Psoas muscle (tissue), 8 donors: ENCODE results near the gene CYP2F1. TPM values are rescaled to one million over a fixed set of nuclear protein-coding genes. Genes with fewer than 3 reads are reported as not detected.

Experiments used
- ATAC-seq, 4 donors: fragments of 200-7000 bp; cut with Tn5 transposase; one replicate each; pipeline ENCODE4 v1.9.1; 2020; ENCODE audit warnings: moderate library complexity in 3 of 4, mild to moderate bottlenecking in 2 of 4
- DNase-seq, 2 donors: peaks; one replicate each; pipeline ENCODE4 v3.0.0-alpha.2; 2020
- H3K27ac ChIP-seq: fragments of 200-600 bp; one replicate; pipeline ENCODE4 v1.8.0; 2022
- H3K27me3 ChIP-seq, 3 donors: fragments of 200-600 bp in 1 of 3; one replicate each; pipeline versions ENCODE4 v1.6.1 to v1.8.0; 2013 to 2022; ENCODE audit warnings: low read length in 2 of 3, mild to moderate bottlenecking in 2 of 3, moderate library complexity in 1 of 3; ENCODE audit not compliant: insufficient read depth in 3 of 3
- H3K36me3 ChIP-seq, 2 donors: fragments of 200-600 bp in 1 of 2; one replicate each; pipeline versions ENCODE4 v1.6.1 to v1.8.0; 2013 to 2022; ENCODE audit warnings: low read depth in 1 of 2, mild to moderate bottlenecking in 1 of 2, moderate library complexity in 1 of 2; ENCODE audit not compliant: insufficient read depth in 1 of 2
- H3K4me1 ChIP-seq: fragments of 200-600 bp; one replicate; pipeline ENCODE4 v1.8.0; 2022
- H3K4me3 ChIP-seq: fragments of 200-600 bp; one replicate; pipeline ENCODE4 v1.8.0; 2022; ENCODE audit warnings: mild to moderate bottlenecking
- H3K9me3 ChIP-seq: fragments of 200-600 bp; one replicate; pipeline ENCODE4 v1.8.0; 2022
- CTCF ChIP-seq: fragments of 200-600 bp; IDR thresholded peaks from one replicate; pipeline ENCODE4 v1.8.0; 2022; ENCODE audit warnings: antibody characterized with exemption
- whole genome bisulfite sequencing, 3 donors: extraction: QIAGEN DNeasy Blood & Tissue Kit; methylation state at CpG; one replicate each; pipeline versions ENCODE4 v1.1.6 to v1.1.7; 2013; 5-methylcytosine and 5-hydroxymethylcytosine counted together
- intact Hi-C, 2 donors: fragments of 100-400 bp; cut with DNase I; formaldehyde crosslinking; loops; one replicate each; pipeline versions ENCODE4 v1.11.0 to v1.14.2; 2022
- polyA plus RNA-seq, 3 donors: library from polyadenylated mRNA; stranded (reverse); fragments of 200-250 nt; gene quantifications; one replicate each; pipeline ENCODE4 v1.2.3, GENCODE V29; 2013
- total RNA-seq, 4 donors: library from RNA; stranded (reverse); fragmentation: NEBNext Ultra II Directional in 2 of 4; extraction: Animal tissue kit (Norgen Biotek cat#: 25700) in 2 of 4; gene quantifications; one replicate each; pipeline versions ENCODE4 v1.2.1 to v1.2.4, GENCODE V29; 2021 to 2023
- donor health status: healthy with polysubstance abuse.
- donor health status: DM: no; HTN: no; CAD: no; lungs with moderate emphysema.
- donor health status: Bipolar disorder and iron deficiency.
- donor health status: healthy.
- donor health status: DM: yes; HTN: yes; CAD: no.
- donor health status: DM: no; HTN: no; CAD: no.
- donor health status: DM: no; HTN: no; CAD: no.
- donor health status: DM: yes; HTN: yes; CAD: no.

Gene CYP2F1
- total and polyA plus RNA-seq, 7 donors = not detected

GRCh38 chr19:41156207-41156606 lies 42.0 kb downstream of the CYP2F1 start:
- 60 to 81% (median 76%) methylated on average over 2 of the region's 2 CpGs for WGBS, 3 donors
- no peaks in the 10 kb centered on the region for H3K4me1 ChIP-seq
- no peak overlapping the region for H3K4me3 ChIP-seq
- intact Hi-C loops = no loop called here
- TF ChIP-seq CTCF = no peak
- ATAC-seq = no peak
- H3K9me3 ChIP-seq = no peaks in the 10 kb centered on the region
- no peaks in the 10 kb centered on the region for H3K27me3 ChIP-seq
- H3K36me3 ChIP-seq = no peaks in the 10 kb centered on the region
- no peak for DNase-seq
- H3K27ac ChIP-seq = no peak overlapping the region

DNA sequence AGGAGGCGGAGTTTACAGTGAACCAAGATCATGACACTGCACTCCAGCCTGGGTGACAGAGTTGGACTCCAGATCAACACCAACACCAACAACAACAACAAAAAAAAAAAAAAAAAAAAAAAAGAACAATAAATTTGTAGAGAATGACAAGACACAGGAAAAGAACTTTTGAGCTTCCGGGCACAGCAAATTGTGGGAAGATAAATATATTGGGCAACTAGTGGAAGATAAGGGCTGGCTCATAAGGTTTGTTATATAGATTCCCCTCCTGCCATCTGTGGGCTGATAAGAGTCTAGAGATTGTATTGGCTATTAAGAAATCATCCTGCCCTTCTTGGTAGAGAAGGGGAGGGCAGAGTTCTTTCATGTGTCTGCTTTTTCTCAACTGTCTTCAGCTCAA lies 45.6 kb downstream of the CYP2F1 start:
- ATAC-seq = no peak
- TF ChIP-seq CTCF = no peak
- no peak for DNase-seq
- Histone ChIP-seq H3K36me3 (no peaks in the 10 kb centered on the region), H3K4me3 (no peak overlapping the region), H3K27me3 (no peaks in the 10 kb centered on the region), H3K9me3 (no peaks in the 10 kb centered on the region), H3K27ac (no peak overlapping the region), H3K4me1 (no peaks in the 10 kb centered on the region)
- WGBS, 3 donors = 79 to 88% (median 87%) methylated on average over 2 of the region's 2 CpGs
- intact Hi-C loops = no loop called here

DNA sequence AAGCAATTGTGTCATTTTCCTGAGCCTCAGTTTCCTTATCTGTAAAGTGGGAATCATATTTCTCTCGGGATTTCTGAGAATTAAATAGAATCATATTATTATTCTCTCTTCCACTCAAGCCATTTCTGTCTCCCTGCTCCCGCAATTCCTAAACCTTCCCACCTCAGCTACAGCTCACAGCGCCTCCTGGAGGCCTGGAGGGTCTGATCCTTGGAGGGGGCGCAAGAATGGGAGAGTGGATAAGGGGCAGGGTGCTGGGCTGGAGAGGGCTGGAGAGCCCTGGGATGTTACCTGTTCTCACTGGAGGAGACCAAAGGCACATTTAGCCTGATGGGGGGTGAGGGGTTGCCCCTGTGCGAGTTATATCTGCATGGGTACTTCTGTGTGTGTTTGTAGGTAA lies 47.7 kb downstream of the CYP2F1 start:
- Histone ChIP-seq H3K9me3 (no peaks in the 10 kb centered on the region), H3K27me3 (no peaks in the 10 kb centered on the region), H3K4me1 (no peaks in the 10 kb centered on the region), H3K36me3 (no peaks in the 10 kb centered on the region), H3K27ac (no peak overlapping the region), H3K4me3 (no peak overlapping the region)
- no peak for DNase-seq
- TF ChIP-seq CTCF = no peak
- no peak for ATAC-seq
- 91 to 97% (median 94%) methylated on average over 5 of the region's 5 CpGs for WGBS, 3 donors
- intact Hi-C loops = no loop called here

DNA sequence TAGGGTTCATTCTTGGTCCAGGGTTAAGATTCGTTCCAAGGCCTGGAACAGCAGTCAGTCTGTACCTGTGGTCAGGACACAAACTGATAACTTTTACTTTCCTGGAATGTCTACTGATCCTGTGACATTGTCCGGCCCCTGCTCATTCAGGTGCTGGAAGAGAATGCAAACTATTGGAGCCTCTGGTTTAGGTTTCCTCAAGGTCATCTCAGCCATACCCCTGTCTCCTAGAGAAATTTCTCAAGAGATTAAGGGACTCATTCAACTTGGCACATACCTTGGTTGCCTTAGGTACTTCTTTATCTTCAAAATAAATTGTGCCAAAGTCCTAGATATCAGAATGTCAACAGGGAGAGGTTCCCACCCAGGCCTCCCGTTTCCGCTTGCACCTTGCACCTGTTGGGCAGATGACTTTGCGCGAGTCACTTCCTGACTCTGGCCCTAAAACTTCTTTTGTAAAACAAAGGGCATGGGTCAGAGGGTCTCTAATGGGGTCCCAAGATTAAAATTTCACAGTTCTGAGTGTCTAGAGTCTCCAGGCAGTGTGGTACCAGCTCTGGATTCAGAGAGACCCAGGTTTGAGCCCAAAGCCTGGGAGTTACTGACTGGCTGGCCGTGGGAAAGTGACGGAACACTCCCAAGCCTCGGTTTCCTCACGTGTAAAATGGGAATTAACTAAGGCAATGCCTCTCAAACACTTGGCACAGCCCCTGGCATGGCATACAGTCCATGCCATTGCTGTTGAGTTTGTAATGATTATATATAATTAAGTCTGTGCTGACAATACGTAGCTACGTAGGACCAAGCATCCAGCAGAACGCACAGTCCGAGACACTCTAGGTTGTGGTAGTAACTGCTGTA lies 52.9 kb downstream of the CYP2F1 start:
- DNase-seq (no peak), ATAC-seq (no peak)
- TF ChIP-seq CTCF = no peak
- H3K9me3 ChIP-seq = no peaks in the 10 kb centered on the region
- no peak overlapping the region for H3K27ac ChIP-seq
- intact Hi-C loops = no loop called here
- no peaks in the 10 kb centered on the region for H3K4me1 ChIP-seq
- 82 to 88% (median 85%) methylated on average over 14 of the region's 14 CpGs for WGBS, 3 donors
- H3K4me3 ChIP-seq = no peak overlapping the region
- H3K36me3 ChIP-seq = no peaks in the 10 kb centered on the region
- H3K27me3 ChIP-seq = peaks cover 0 to 6% (median 0%) of the 10 kb centered on the region in 3 donors
